H1 (cell line): ENCODE measurements around the gene OR56B4. TPM values are rescaled to one million over a fixed set of nuclear protein-coding genes. Genes with fewer than 3 reads are reported as not detected.

Experiments used
- CTCF ChIA-PET: fragments of 300-600 bp; sonication (Branson Sonifier 250); formaldehyde crosslinking; loops from one replicate; lab custom pipeline; 2021; ENCODE audit not compliant: partially characterized antibody; lab: Charles Lee
- POLR2A ChIA-PET: fragments of 300-600 bp; sonication (Branson Sonifier 250); formaldehyde crosslinking; loops from one replicate; lab custom pipeline; 2021; ENCODE audit warnings: inconsistent platforms; ENCODE audit not compliant: partially characterized antibody; lab: Charles Lee
- DNase-seq, 2 experiments: peaks; one replicate each; pipeline versions ENCODE4 v3.0.0 to v3.0.0-alpha.2; 2010 to 2022; ENCODE audit warnings: low spot score in 2 of 2, low read depth in 1 of 2, mixed read lengths in 1 of 2
- FAIRE-seq: peaks from 2 replicates; lab custom pipeline; 2011; peaks lifted over from hg19 to GRCh38; lab: Jason Lieb, UNC
- H2AFZ ChIP-seq: 2 replicates; pipeline ENCODE4 v1.8.1; 2012; ENCODE audit warnings: low read length, inconsistent platforms
- H2AK5ac ChIP-seq: 2 replicates; pipeline ENCODE4 v1.6.1; 2013; ENCODE audit warnings: low read depth, low read length
- H2BK120ac ChIP-seq: replicated peaks from 2 replicates; pipeline ENCODE3; 2013; ENCODE audit warnings: low read depth, low read length, inconsistent platforms
- H2BK12ac ChIP-seq: 2 replicates; pipeline ENCODE4 v1.6.1; 2013; ENCODE audit warnings: low read depth, low read length
- H2BK15ac ChIP-seq: 2 replicates; pipeline ENCODE4 v1.6.1; 2013; ENCODE audit warnings: low read length
- H2BK20ac ChIP-seq: 2 replicates; pipeline ENCODE4 v1.6.1; 2013; ENCODE audit warnings: low read length
- H2BK5ac ChIP-seq: 2 replicates; pipeline ENCODE4 v1.6.1; 2013; ENCODE audit warnings: low read depth, low read length
- H3K14ac ChIP-seq: 2 replicates; pipeline ENCODE4 v1.6.1; 2013; ENCODE audit warnings: inconsistent platforms; ENCODE audit not compliant: insufficient read length
- H3K18ac ChIP-seq: 2 replicates; pipeline ENCODE4 v1.6.1; 2013; ENCODE audit warnings: low read length; ENCODE audit errors: extremely low read depth
- H3K23ac ChIP-seq: 2 replicates; pipeline ENCODE4 v1.6.1; 2013; ENCODE audit warnings: inconsistent platforms; ENCODE audit not compliant: insufficient read length
- H3K23me2 ChIP-seq: 2 replicates; pipeline ENCODE4 v1.6.1; 2013; ENCODE audit warnings: low read depth, low read length
- H3K27ac ChIP-seq: 2 replicates; pipeline ENCODE4 v1.6.1; 2011; ENCODE audit warnings: low read depth, low read length, inconsistent platforms
- H3K27me3 ChIP-seq, 4 experiments: replicated peaks in 1 of 4; 1 replicate in 1 of 4; 2 replicates in 3 of 4; pipeline versions ENCODE4 v1.6.1 to v1.8.1; 2011 to 2013; ENCODE audit warnings: low read length in 3 of 4, mild to moderate bottlenecking in 3 of 4, inconsistent platforms in 2 of 4, mixed read lengths in 2 of 4, moderate library complexity in 1 of 4; ENCODE audit not compliant: control insufficient read depth in 3 of 4, insufficient read depth in 3 of 4; ENCODE audit errors: extremely low read depth in 1 of 4
- H3K36me3 ChIP-seq, 4 experiments: 2 replicates each; pipeline versions ENCODE4 v1.6.1 to v1.8.1; 2011 to 2013; ENCODE audit warnings: mild to moderate bottlenecking in 4 of 4, low read length in 3 of 4, moderate library complexity in 2 of 4, control low read depth in 1 of 4, inconsistent platforms in 1 of 4; ENCODE audit not compliant: insufficient read depth in 4 of 4, control insufficient read depth in 2 of 4
- H3K4ac ChIP-seq: replicated peaks from 2 replicates; pipeline ENCODE3; 2013; ENCODE audit warnings: low read length, low read depth, mixed read lengths, inconsistent platforms; ENCODE audit not compliant: insufficient read length
- H3K4me1 ChIP-seq, 4 experiments: replicated peaks in 1 of 4; 1 replicate in 1 of 4; 2 replicates in 3 of 4; pipeline versions ENCODE4 v1.6.1 to v1.8.1; 2011 to 2013; ENCODE audit warnings: low read length in 3 of 4, inconsistent platforms in 2 of 4, mixed read lengths in 1 of 4; ENCODE audit not compliant: insufficient read depth in 4 of 4, control insufficient read depth in 3 of 4
- H3K4me2 ChIP-seq, 2 experiments: 2 replicates each; pipeline versions ENCODE4 v1.6.1 to v1.8.1; 2011 to 2013; ENCODE audit warnings: low read depth in 2 of 2, low read length in 2 of 2, control low read depth in 1 of 2, inconsistent platforms in 1 of 2, mild to moderate bottlenecking in 1 of 2; ENCODE audit not compliant: insufficient read depth in 1 of 2
- H3K4me3 ChIP-seq, 4 experiments: fragments of 200-600, 300-600 bp in 1 of 4; sonication (generic), shearing (Covaris generic), sonication (Bioruptor Twin) in 1 of 4; 2 replicates each; pipeline versions ENCODE4 v1.5.1 to v1.8.1; 2011 to 2016; ENCODE audit warnings: low read length in 4 of 4, low read depth in 3 of 4, control low read depth in 2 of 4, inconsistent platforms in 2 of 4, mild to moderate bottlenecking in 2 of 4, mixed read lengths in 1 of 4, moderate library complexity in 1 of 4; ENCODE audit not compliant: insufficient read depth in 2 of 4; ENCODE audit errors: extremely low read depth in 1 of 4
- H3K56ac ChIP-seq: replicated peaks from 2 replicates; pipeline ENCODE3; 2013; ENCODE audit warnings: low read depth, mild to moderate bottlenecking, mixed read lengths, low read length, inconsistent platforms; ENCODE audit not compliant: insufficient read length
- H3K79me1 ChIP-seq: 2 replicates; pipeline ENCODE4 v1.6.1; 2013; ENCODE audit warnings: low read depth, low read length, control low read depth
- H3K79me2 ChIP-seq, 2 experiments: 2 replicates each; pipeline versions ENCODE4 v1.6.1 to v1.8.1; 2012 to 2013; ENCODE audit warnings: low read length in 2 of 2, mild to moderate bottlenecking in 2 of 2, inconsistent platforms in 1 of 2; ENCODE audit not compliant: insufficient read depth in 2 of 2, control insufficient read depth in 1 of 2
- H3K9ac ChIP-seq, 4 experiments: replicated peaks in 1 of 4; 1 replicate in 1 of 4; 2 replicates in 3 of 4; pipeline versions ENCODE4 v1.6.1 to v1.8.1; 2011 to 2013; ENCODE audit warnings: low read depth in 3 of 4, low read length in 3 of 4, control low read depth in 2 of 4, mild to moderate bottlenecking in 2 of 4, moderate library complexity in 2 of 4, inconsistent platforms in 1 of 4; ENCODE audit errors: extremely low read depth in 1 of 4
- H3K9me3 ChIP-seq, 2 experiments: 2 replicates each; pipeline versions ENCODE4 v1.6.1 to v1.8.1; 2012 to 2013; ENCODE audit warnings: mild to moderate bottlenecking in 2 of 2, moderate library complexity in 2 of 2, control low read depth in 1 of 2, inconsistent platforms in 1 of 2, low read depth in 1 of 2, low read length in 1 of 2, mixed read lengths in 1 of 2; ENCODE audit not compliant: insufficient read depth in 2 of 2
- H4K20me1 ChIP-seq, 2 experiments: replicated peaks in 1 of 2; 2 replicates each; pipeline versions ENCODE3 to v1.8.1; 2011 to 2013; ENCODE audit warnings: inconsistent platforms in 2 of 2, low read length in 2 of 2, mild to moderate bottlenecking in 1 of 2; ENCODE audit not compliant: insufficient read depth in 2 of 2, control insufficient read depth in 1 of 2
- H4K5ac ChIP-seq: 2 replicates; pipeline ENCODE4 v1.6.1; 2013; ENCODE audit warnings: low read length, low read depth, mixed read lengths, inconsistent platforms; ENCODE audit not compliant: insufficient read length
- H4K8ac ChIP-seq: 2 replicates; pipeline ENCODE4 v1.8.0; 2013; ENCODE audit warnings: mild to moderate bottlenecking, moderate library complexity, low read length, inconsistent platforms; ENCODE audit not compliant: insufficient read depth; ENCODE audit errors: extremely low read depth
- H4K91ac ChIP-seq: replicated peaks from 2 replicates; pipeline ENCODE3; 2013; ENCODE audit warnings: low read length, mixed read lengths, inconsistent platforms; ENCODE audit not compliant: insufficient read length
- ASH2L ChIP-seq: fragments of 200-600, 300-600 bp; sonication (generic); IDR thresholded peaks from one replicate; pipeline ENCODE4 v1.7.1; 2017; ENCODE audit warnings: low read length
- ATF3 ChIP-seq: IDR thresholded peaks from 2 replicates; pipeline ENCODE4 v1.6.1; 2011; ENCODE audit warnings: low read depth, mild to moderate bottlenecking, low read length; ENCODE audit not compliant: insufficient read depth
- BRCA1 ChIP-seq: IDR thresholded peaks from 2 replicates; pipeline ENCODE4 v1.6.1; 2012; ENCODE audit warnings: low read depth, low read length, improper control_type of control experiment
- CEBPB ChIP-seq: IDR thresholded peaks from 2 replicates; pipeline ENCODE4 v1.6.1; 2012; ENCODE audit warnings: low read depth, low read length
- CREB1 ChIP-seq: IDR thresholded peaks from 2 replicates; pipeline ENCODE4 v1.6.1; 2012; ENCODE audit warnings: inconsistent platforms
- CTCF ChIP-seq, 3 experiments: IDR thresholded peaks; 1 replicate in 2 of 3; 2 replicates in 1 of 3; pipeline versions ENCODE4 v1.5.1 to v1.6.1; 2011; ENCODE audit warnings: low read length in 3 of 3, mild to moderate bottlenecking in 3 of 3, inconsistent platforms in 2 of 3, low read depth in 1 of 3, moderate library complexity in 1 of 3; ENCODE audit not compliant: insufficient read depth in 1 of 3; ENCODE audit errors: control extremely low read depth in 1 of 3
- EZH2 ChIP-seq: fragments of 200-600 bp; sonication (generic); IDR thresholded peaks from 2 replicates; pipeline ENCODE4 v1.7.1; 2012; ENCODE audit warnings: low read depth, mild to moderate bottlenecking, moderate library complexity, low read length, inconsistent platforms; ENCODE audit not compliant: severe bottlenecking
- JUN ChIP-seq: IDR thresholded peaks from 2 replicates; pipeline ENCODE4 v1.6.1; 2011; ENCODE audit warnings: low read depth, mild to moderate bottlenecking, improper control_type of control experiment, low read length
- KDM1A ChIP-seq: fragments of 200-600, 300-600 bp; sonication (generic); IDR thresholded peaks from 2 replicates; pipeline ENCODE4 v1.7.1; 2016; ENCODE audit warnings: mild to moderate bottlenecking, low read length, borderline replicate concordance
- KDM5A ChIP-seq: fragments of 200-600 bp; IDR thresholded peaks from 2 replicates; pipeline ENCODE4 v1.7.1; 2012; ENCODE audit warnings: mild to moderate bottlenecking, low read length, inconsistent platforms, mixed read lengths
- POU5F1 ChIP-seq: IDR thresholded peaks from 2 replicates; pipeline ENCODE4 v1.6.1; 2011; ENCODE audit warnings: low read depth, mild to moderate bottlenecking, low read length, moderate library complexity
- SP1 ChIP-seq: IDR thresholded peaks from 2 replicates; pipeline ENCODE4 v1.6.1; 2011; ENCODE audit warnings: low read depth, low read length
- YY1 ChIP-seq: IDR thresholded peaks from 2 replicates; pipeline ENCODE4 v1.6.1; 2011; ENCODE audit warnings: low read depth, mild to moderate bottlenecking, low read length
- WGBS, 2 experiments: shearing (Covaris generic) in 1 of 2; methylation state at CpG; one replicate each; pipeline versions ENCODE4 v1.1.6 to v1.1.7; 2013 to 2015; ENCODE audit warnings: low lambda C conversion rate in 2 of 2, mixed read lengths in 2 of 2, inconsistent platforms in 1 of 2, low coverage in 1 of 2, missing lambda C conversion rate in 1 of 2; ENCODE audit not compliant: insufficient replicate concordance in 2 of 2, insufficient coverage in 1 of 2, insufficient read length in 1 of 2; ENCODE audit errors: extremely low coverage in 1 of 2, missing lambda C conversion rate in 1 of 2; 5-methylcytosine and 5-hydroxymethylcytosine counted together
- polyA plus RNA-seq, 7 experiments: library from polyadenylated mRNA; depleted of rRNA in 3 of 7; stranded (reverse) in 5 of 7; unstranded in 2 of 7; fragments of >200 nt in 5 of 7; fragments of 200-250 nt in 2 of 7; gene quantifications; 1 replicate in 5 of 7; 2 replicates in 1 of 7; 4 replicates in 1 of 7; pipeline versions ENCODE4 v1.2.1 to v1.2.3, GENCODE V29; 2011 to 2013; ENCODE audit warnings: missing spikeins in 2 of 7, mixed read lengths in 2 of 7
- total RNA-seq: library from RNA; stranded (reverse); fragmentation: NEBNext Ultra II Directional; extraction: Animal tissue kit (Norgen Biotek cat#: 25700); gene quantifications from 2 replicates; pipeline ENCODE4 v1.2.1, GENCODE V29; 2021

OR56B4 gene
- total and polyA plus RNA-seq, 2 of the 8 experiments (the other 6 are each of a cell fraction or from before 2014, with no cell fraction given): not detected

GRCh38 chr11:6094186-6094585, 13.3 kb upstream of the OR56B4 start:
- ChIA-PET POLR2A (no interaction called here), CTCF (no interaction called here)
- H2AK5ac ChIP-seq: no peak overlapping the region
- no peak overlapping the region for H2BK5ac ChIP-seq
- no peak overlapping the region for H3K9ac ChIP-seq
- H3K23ac ChIP-seq: no peak overlapping the region
- no peak overlapping the region for H2BK120ac ChIP-seq
- no peaks in the 10 kb centered on the region for H3K9me3 ChIP-seq
- no peak overlapping the region for H2AFZ ChIP-seq
- no peak overlapping the region for H3K4ac ChIP-seq
- no peak overlapping the region for H4K8ac ChIP-seq
- no peaks in the 10 kb centered on the region for H3K27me3 ChIP-seq
- no peaks in the 10 kb centered on the region for H3K79me2 ChIP-seq
- H2BK20ac ChIP-seq: no peak overlapping the region
- WGBS, 2 experiments: 85% methylated on average over 1 of the region's 1 CpG; no CpG with 5 or more reads in 1 of the 2 experiments
- no peak overlapping the region for H3K18ac ChIP-seq
- H4K20me1 ChIP-seq: no peaks in the 10 kb centered on the region
- H3K56ac ChIP-seq: no peak overlapping the region
- no peaks in the 10 kb centered on the region for H3K4me1 ChIP-seq
- H4K91ac ChIP-seq: no peak overlapping the region
- H3K14ac ChIP-seq: no peak overlapping the region
- H3K36me3 ChIP-seq: no peaks in the 10 kb centered on the region
- no peak for FAIRE-seq
- H3K27ac ChIP-seq: no peak overlapping the region
- H3K4me2 ChIP-seq: no peak overlapping the region
- no peak overlapping the region for H2BK12ac ChIP-seq
- H4K5ac ChIP-seq: no peak overlapping the region
- H3K4me3 ChIP-seq: no peak overlapping the region
- H3K79me1 ChIP-seq: no peaks in the 10 kb centered on the region
- no peaks in the 10 kb centered on the region for H3K23me2 ChIP-seq
- H2BK15ac ChIP-seq: no peak overlapping the region
- DNase-seq: no peak
- TF ChIP-seq CTCF (IDR thresholded peaks at IDR 0.05; ENCODE audit: control extremely low read depth in 1 of 3, insufficient read depth in 1 of 3, low read depth in 1 of 3, low read length in 3 of 3) (no peak), EZH2 (no peak), CEBPB (no peak), ATF3 (no peak), JUN (no peak), ASH2L (no peak), SP1 (no peak), KDM1A (no peak), BRCA1 (no peak), CREB1 (no peak), YY1 (no peak), KDM5A (no peak), POU5F1 (no peak)
